Measurements from ENCODE around the gene EDDM3A. TPM values are rescaled to one million over a fixed set of nuclear protein-coding genes. Genes with fewer than 3 reads are reported as not detected.

Gene EDDM3A
- total RNA-seq, 2 experiments from 2014 or later = not detected

DNA sequence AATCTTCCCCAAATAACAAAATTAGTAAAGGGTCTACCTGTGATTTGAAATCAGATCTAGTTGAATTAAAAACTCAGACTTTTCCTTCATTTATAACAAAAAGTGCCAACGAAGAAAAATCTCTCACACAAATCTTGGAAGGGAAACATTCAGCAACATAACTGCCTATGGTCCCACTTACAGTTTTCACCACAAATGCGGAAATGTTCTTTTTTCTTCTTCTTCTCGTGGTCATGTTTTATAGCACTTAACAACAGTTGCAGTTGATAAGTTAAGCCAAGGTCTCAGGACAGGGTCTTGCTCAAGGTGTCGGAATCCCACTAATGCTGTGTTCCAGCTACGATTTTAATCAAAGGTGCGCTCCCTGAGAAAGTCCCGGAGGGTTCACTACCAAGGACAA lies 45.5 kb downstream of the EDDM3A start:
- BruUV-seq (replicated peaks) = no TSS peak
- H3K9me2 ChIP-seq (ENCODE audit: insufficient read depth, low read length) = no peaks in the 10 kb centered on the region
- TF ChIP-seq, protein P1, sequence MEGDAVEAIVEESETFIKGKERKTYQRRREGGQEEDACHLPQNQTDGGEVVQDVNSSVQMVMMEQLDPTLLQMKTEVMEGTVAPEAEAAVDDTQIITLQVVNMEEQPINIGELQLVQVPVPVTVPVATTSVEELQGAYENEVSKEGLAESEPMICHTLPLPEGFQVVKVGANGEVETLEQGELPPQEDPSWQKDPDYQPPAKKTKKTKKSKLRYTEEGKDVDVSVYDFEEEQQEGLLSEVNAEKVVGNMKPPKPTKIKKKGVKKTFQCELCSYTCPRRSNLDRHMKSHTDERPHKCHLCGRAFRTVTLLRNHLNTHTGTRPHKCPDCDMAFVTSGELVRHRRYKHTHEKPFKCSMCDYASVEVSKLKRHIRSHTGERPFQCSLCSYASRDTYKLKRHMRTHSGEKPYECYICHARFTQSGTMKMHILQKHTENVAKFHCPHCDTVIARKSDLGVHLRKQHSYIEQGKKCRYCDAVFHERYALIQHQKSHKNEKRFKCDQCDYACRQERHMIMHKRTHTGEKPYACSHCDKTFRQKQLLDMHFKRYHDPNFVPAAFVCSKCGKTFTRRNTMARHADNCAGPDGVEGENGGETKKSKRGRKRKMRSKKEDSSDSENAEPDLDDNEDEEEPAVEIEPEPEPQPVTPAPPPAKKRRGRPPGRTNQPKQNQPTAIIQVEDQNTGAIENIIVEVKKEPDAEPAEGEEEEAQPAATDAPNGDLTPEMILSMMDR (conservative IDR thresholded peaks at IDR 0.05; ENCODE audit: low read length) = no peak
- no peak for TF ChIP-seq EZH2phosphoT487 (IDR thresholded peaks at IDR 0.05; ENCODE audit: borderline replicate concordance, low read depth, low read length)
- CTCF ChIA-PET (ENCODE audit: unreplicated experiment) = no interaction called here
- H3K36me3 ChIP-seq (ENCODE audit: insufficient read depth, low read length) = no peaks in the 10 kb centered on the region
- no peak overlapping the region for H3K27ac ChIP-seq (ENCODE audit: low read depth, low read length, poor library complexity, severe bottlenecking)
- H3K4me2 ChIP-seq (ENCODE audit: low read length) = no peak overlapping the region
- no peaks in the 10 kb centered on the region for H3K4me1 ChIP-seq (ENCODE audit: insufficient read depth, low read length, poor library complexity, severe bottlenecking)
- H3K79me2 ChIP-seq (ENCODE audit: insufficient read depth, low read depth, low read length) = no peaks in the 10 kb centered on the region
- no peaks in the 10 kb centered on the region for H4K20me1 ChIP-seq (ENCODE audit: insufficient read depth, low read length)
- H3K9me3 ChIP-seq (ENCODE audit: low read length) = no peaks in the 10 kb centered on the region
- no peak overlapping the region for H2AFZ ChIP-seq (ENCODE audit: low read length)
- no peak for DNase-seq (ENCODE audit: low spot score)
- POLR2A ChIA-PET = no interaction called here
- intact Hi-C loops (cut with micrococcal nuclease; ENCODE audit: unreplicated experiment) = no loop called here
- no peak overlapping the region for H3K4me3 ChIP-seq (ENCODE audit: low read depth, low read length, poor library complexity, severe bottlenecking)

DNA sequence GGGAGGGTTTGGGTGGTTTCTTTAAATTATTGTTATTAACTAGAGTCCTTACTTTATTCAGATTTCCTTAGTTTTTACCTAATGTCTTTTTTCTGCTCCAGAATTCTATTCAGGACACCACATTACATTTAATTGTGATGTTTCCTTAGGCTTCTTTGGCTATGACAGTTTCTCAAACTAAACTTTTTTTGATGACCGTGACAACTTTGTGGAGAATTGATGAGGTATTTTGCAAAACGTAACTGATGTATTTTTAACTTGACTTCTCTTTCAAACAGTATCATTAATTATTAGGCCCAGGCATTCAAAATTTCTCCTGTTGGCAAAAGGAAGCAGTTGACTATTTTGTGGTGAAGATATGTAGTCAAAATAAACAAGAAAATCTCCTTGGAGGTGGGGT lies 45.9 kb downstream of the EDDM3A start:
- Histone ChIP-seq H3K4me3 (ENCODE audit: low read depth, low read length, poor library complexity, severe bottlenecking) (no peak overlapping the region), H2AFZ (ENCODE audit: low read length) (no peak overlapping the region), H3K9me2 (ENCODE audit: insufficient read depth, low read length) (no peaks in the 10 kb centered on the region), H3K27ac (ENCODE audit: low read depth, low read length, poor library complexity, severe bottlenecking) (no peak overlapping the region), H3K4me1 (ENCODE audit: insufficient read depth, low read length, poor library complexity, severe bottlenecking) (no peaks in the 10 kb centered on the region), H3K36me3 (ENCODE audit: insufficient read depth, low read length) (no peaks in the 10 kb centered on the region), H4K20me1 (ENCODE audit: insufficient read depth, low read length) (no peaks in the 10 kb centered on the region), H3K4me2 (ENCODE audit: low read length) (no peak overlapping the region), H3K79me2 (ENCODE audit: insufficient read depth, low read depth, low read length) (no peaks in the 10 kb centered on the region), H3K9me3 (ENCODE audit: low read length) (no peaks in the 10 kb centered on the region)
- TF ChIP-seq, protein P1 (conservative IDR thresholded peaks at IDR 0.05; ENCODE audit: low read length) = no peak
- TF ChIP-seq EZH2phosphoT487 (IDR thresholded peaks at IDR 0.05; ENCODE audit: borderline replicate concordance, low read depth, low read length) = no peak
- ChIA-PET CTCF (ENCODE audit: unreplicated experiment) (no interaction called here), POLR2A (no interaction called here)
- no TSS peak for BruUV-seq (replicated peaks)
- intact Hi-C loops (cut with micrococcal nuclease; ENCODE audit: unreplicated experiment) = no loop called here
- no peak for DNase-seq (ENCODE audit: low spot score)

- DNase-seq (ENCODE audit: low spot score) = no peak
- Histone ChIP-seq H3K4me2 (ENCODE audit: low read length) (no peak overlapping the region), H3K4me3 (ENCODE audit: low read depth, low read length, poor library complexity, severe bottlenecking) (no peak overlapping the region), H3K36me3 (ENCODE audit: insufficient read depth, low read length) (no peaks in the 10 kb centered on the region), H3K9me2 (ENCODE audit: insufficient read depth, low read length) (no peaks in the 10 kb centered on the region), H3K27ac (ENCODE audit: low read depth, low read length, poor library complexity, severe bottlenecking) (no peak overlapping the region), H2AFZ (ENCODE audit: low read length) (no peak overlapping the region), H3K79me2 (ENCODE audit: insufficient read depth, low read depth, low read length) (no peaks in the 10 kb centered on the region), H3K4me1 (ENCODE audit: insufficient read depth, low read length, poor library complexity, severe bottlenecking) (no peaks in the 10 kb centered on the region), H4K20me1 (ENCODE audit: insufficient read depth, low read length) (no peaks in the 10 kb centered on the region), H3K9me3 (ENCODE audit: low read length) (no peaks in the 10 kb centered on the region)
- intact Hi-C loops (cut with micrococcal nuclease; ENCODE audit: unreplicated experiment) = no loop called here
- no peak for TF ChIP-seq EZH2phosphoT487 (IDR thresholded peaks at IDR 0.05; ENCODE audit: borderline replicate concordance, low read depth, low read length)
- TF ChIP-seq, protein P1 (conservative IDR thresholded peaks at IDR 0.05; ENCODE audit: low read length) = no peak
- ChIA-PET CTCF (ENCODE audit: unreplicated experiment) (no interaction called here), POLR2A (no interaction called here)
- no TSS peak for BruUV-seq (replicated peaks)
Measured at GRCh38 chr14:20792556-20792955, 46.9 kb downstream of the EDDM3A start.

All from OCI-LY7 (cell line).